Activated CD4-positive, alpha-beta T cell treated with anti-CD3 and anti-CD28 coated beads for 48 hours (primary cell): ENCODE measurements around the gene SUFU.
"Not testable (repeated sequence)": the region's sequence is repeated elsewhere in the genome, so short reads cannot be mapped to it uniquely, and the experiment has no call there.

Experiments used
- DNase-seq: peaks from one replicate; pipeline ENCODE4 v3.0.0-alpha.2; 2020

SUFU gene

GRCh38 chr10:102515724-102516123, 12.0 kb downstream of the SUFU start:
- no peak for DNase-seq

DNA sequence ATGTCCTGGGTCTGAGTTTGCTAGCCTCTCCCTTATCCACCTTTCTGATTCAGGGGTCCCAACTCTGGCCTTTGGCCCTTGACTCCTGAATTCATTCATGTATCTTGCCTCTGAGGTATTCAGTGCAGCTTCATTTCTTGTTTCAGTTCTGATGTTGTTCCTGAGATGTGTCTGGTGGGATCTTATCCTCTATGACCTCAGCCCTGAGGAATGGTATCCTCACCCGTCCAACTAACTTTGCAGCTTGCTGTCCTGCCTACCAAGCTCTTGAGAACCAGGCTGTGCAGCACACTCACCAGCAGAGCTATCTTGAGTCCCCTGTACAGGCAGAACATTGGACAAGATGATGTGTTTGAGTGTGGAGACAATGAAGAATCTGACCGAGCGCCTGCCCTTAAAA, 13.8 kb downstream of the SUFU start:
- no peak for DNase-seq

DNA sequence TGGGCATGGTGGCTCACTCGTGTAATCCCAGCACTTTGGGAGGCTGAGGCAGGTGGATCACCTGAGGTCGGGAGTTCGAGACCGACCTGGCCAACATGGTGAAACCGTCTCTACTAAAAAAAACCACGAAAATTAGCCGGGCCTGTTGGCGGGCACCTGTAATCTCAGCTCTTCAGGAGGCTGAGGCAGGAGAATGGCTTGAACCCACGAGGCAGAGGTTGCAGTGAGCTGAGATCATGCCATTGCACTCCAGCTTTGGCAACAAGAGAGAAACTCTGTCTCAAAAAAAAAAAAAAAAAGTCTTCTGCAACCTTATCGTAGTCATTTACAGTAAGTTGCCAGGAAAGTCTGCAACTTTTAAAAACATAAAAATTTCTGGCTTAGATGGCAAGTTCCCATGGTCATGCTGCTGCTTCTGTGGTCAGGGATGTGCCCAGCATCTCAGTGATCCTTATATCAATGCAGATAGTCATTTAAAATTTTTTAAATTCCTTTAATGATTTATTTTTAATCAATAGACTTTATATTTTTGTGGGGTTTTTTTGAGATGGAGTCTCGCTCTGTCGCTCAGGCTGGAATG, 15.6 kb downstream of the SUFU start:
- no peak for DNase-seq

GRCh38 chr10:102522874-102523249, 19.1 kb downstream of the SUFU start:
- DNase-seq: no peak

GRCh38 chr10:102523250-102524029, 19.7 kb downstream of the SUFU start:
- DNase-seq: peak; percentile 10

- no peak for DNase-seq
Measured at GRCh38 chr10:102524746-102525145, 21.0 kb downstream of the SUFU start.

GRCh38 chr10:102527546-102527945, 23.8 kb downstream of the SUFU start:
- no peak for DNase-seq

GRCh38 chr10:102534333-102534732, 30.6 kb downstream of the SUFU start:
- no peak for DNase-seq

GRCh38 chr10:102534966-102535365, 31.2 kb downstream of the SUFU start:
- not testable (repeated sequence) for DNase-seq

DNA sequence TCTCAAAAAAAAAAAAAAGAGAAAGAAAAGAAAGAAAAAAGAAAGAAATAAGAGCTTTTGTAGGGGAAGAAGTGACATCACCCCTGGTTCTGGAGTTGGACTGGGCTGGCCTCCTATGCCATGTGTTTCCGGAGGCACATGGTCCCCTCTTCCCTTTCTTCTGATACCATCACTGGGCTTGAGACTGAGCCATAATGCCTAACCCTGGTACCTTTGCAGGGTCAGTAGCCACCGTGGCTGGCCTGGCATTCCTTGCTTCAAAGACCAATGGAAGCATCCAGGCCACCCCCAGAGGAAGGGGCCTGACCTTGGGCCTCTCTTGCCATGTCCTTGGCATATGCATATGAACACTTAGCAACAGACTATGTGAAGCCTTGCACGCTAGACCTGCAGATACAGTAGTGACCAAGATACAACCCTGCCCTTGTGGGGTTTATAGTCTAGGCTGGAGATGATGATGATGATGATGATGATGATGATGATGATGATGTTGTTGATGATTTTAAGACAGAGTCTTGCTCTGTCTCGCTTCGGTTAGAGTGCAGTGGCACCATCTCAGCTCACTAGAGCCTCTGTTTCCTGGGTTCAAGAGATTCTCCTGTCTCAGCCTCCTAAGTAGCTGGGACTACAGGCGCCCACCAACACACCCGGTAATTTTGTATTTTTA, 31.8 kb downstream of the SUFU start:
- no peak for DNase-seq

- no peak for DNase-seq
Measured at GRCh38 chr10:102537367-102537766, 33.6 kb downstream of the SUFU start.

GRCh38 chr10:102537948-102538347, 34.2 kb downstream of the SUFU start:
- no peak for DNase-seq

DNA sequence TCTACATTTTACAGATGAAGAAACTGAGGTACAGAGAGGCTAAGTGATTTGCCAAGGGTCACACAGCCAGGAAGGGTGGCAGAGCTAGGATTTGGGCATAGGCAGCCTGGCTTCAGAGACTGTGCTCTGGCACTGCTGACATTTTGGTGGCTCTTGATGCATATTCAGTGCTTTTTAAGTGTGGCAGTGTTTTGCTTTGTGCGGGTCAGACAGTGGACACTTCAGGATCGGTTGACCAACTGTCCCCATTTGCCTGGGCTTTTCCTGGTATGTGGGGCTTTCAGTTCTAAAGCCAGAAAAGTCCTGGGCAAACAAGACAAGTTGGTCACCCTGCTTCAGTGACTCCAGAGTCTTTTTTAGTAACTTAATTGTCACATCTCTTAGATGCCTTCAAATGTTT, 35.0 kb downstream of the SUFU start:
- DNase-seq: no peak

DNA sequence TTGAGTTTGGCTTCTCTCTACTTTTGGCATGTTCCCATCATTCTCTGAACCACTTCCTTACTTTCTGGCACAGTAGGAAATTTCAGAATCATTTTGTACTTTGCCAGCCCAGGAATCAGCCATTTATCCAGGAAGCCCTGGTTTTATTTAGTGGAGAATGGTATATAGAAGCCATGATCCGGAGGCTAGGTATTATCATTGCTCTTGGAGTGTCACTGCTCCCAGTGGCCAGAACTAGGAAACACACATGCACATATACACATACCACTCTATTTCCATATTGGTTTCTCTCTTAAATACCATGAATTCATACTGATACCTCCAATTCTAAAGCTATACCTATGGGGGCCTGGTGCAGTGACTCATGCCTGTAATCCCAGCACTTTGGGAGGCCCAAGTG, 36.3 kb downstream of the SUFU start:
- peak; percentile 25 for DNase-seq

GRCh38 chr10:102542800-102543418, 39.1 kb downstream of the SUFU start:
- DNase-seq: no peak

DNA sequence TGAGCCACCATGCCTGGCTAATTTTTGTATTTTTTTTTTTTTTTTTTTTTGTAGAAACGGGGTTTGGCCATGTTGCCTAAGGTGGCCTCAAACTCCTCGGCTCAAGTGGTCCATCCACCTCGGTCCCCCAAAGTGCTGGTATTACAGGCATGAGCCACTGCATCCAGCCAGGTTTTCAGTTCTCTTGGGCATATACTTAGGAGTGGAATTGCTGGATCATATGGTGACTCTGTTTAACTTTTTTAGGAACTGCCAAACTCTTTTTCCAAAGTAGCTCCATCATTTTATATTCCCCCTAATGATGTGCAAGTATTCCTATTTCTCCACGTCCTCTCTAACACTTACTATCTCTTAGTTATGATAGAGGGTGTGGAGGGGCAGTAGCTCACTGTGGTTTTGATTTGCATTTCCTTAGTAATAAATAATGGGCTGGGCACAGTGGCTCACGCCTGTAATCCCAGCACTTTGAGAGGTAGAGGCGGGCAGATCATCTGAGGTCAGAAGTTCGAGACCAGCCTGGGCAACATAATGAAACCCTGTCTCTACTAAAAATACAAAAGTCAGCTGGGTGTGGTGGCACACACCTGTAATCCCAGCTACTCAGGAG, 41.6 kb downstream of the SUFU start:
- no peak for DNase-seq

DNA sequence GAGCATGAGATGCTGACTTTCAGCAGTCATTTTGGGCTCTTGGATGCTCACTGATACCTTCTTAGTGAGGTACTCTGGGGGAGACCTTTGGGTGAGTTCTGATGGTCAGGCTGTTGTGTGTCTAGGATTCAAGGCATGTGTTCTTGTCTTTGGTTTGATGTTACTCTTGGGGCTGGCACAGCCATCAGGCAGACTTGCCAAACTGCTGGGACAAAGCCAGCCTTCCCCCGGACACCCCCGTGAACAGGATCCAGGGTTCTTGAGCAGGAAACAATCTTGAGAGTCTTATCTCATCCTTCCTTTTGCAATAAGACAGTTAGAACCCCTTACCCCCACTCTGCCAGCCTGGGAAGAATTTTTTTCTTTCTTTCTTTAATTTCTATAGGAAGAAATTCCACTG, 42.2 kb downstream of the SUFU start:
- DNase-seq: no peak

- no peak for DNase-seq
Measured at GRCh38 chr10:102546606-102547320, 43.0 kb downstream of the SUFU start.

GRCh38 chr10:102549549-102549948, 45.8 kb downstream of the SUFU start:
- no peak for DNase-seq

DNA sequence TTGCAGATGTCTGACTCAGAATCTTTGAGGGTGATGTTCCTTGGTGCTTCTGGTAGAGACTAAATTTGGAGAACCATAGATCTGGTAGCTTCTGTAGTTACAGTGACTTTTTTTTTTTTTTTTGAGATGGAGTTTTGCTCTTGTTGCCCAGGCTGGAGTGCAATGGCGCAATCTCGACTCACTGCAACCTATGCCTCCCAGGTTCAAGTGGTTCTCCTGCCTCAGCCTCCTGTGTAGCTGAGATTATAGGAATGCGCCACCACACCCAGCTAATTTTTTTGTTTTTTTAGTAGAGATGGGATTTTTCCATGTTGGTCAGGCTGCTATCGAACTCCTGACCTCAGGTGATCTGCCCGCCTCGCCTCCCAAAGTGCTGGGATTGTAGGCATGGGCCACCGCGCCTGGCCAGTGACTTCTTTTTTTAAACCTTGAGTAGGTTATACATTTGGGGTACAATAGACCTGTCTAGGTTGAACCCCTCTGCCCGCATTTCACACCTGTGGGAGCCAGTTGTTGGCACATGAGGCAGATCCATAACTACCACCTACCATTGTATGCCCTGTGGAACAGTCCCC, 47.0 kb downstream of the SUFU start:
- no peak for DNase-seq

GRCh38 chr10:102552533-102552932, 48.8 kb downstream of the SUFU start:
- no peak for DNase-seq

- DNase-seq: no peak
Measured at GRCh38 chr10:102553771-102554170, 50.0 kb downstream of the SUFU start.
